ENCODE data around the gene NEAT1.

GRCh38 chr11:65412271-65413076 is 10.1 kb upstream of the NEAT1 start:
- no peak for TF ChIP-seq CTCF (IDR thresholded peaks at IDR 0.05)
- TF ChIP-seq POLR2A (IDR thresholded peaks at IDR 0.05) = no peak

Measured in esophagus squamous epithelium (tissue), 4 donors.